Cardiac fibroblast (primary cell): ENCODE measurements around the gene MAN2B2.

ENCODE experiments used
- DNase-seq, 2 donors: peaks; one replicate each; pipeline versions ENCODE4 v3.0.0 to v3.0.0-alpha.2; 2010; ENCODE audit warnings: low read depth in 2 of 2
- H3K4me3 ChIP-seq, 2 donors: replicated peaks in 1 of 2; 1 replicate in 1 of 2; 2 replicates in 1 of 2; pipeline ENCODE4 v1.5.1; 2011; ENCODE audit warnings: low read depth in 2 of 2, low read length in 2 of 2, mild to moderate bottlenecking in 2 of 2, moderate library complexity in 1 of 2
- TF ChIP-seq, protein P1 (sequence below): IDR thresholded peaks from one replicate; pipeline ENCODE4 v1.5.1; 2011; ENCODE audit warnings: low read depth, mild to moderate bottlenecking, low read length, inconsistent platforms

Gene MAN2B2

DNA sequence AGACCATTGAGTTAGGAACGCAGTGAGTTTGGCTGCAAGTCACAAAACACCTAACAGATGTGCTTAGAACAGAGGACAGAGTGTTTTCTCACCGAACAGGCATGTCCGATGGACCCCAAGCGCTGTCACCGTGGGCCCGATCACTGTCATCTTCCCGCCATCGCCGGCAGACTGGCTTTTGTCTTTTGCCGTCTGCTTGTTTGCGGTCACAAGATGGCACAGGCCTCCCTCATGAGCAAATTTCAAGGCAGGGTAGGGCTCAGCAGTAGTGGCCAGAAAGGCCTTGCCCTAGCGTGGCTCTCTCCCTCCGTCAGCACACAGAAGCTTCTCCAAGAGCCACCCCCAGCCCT is 44.1 kb downstream of the MAN2B2 start:
- TF ChIP-seq, protein P1, sequence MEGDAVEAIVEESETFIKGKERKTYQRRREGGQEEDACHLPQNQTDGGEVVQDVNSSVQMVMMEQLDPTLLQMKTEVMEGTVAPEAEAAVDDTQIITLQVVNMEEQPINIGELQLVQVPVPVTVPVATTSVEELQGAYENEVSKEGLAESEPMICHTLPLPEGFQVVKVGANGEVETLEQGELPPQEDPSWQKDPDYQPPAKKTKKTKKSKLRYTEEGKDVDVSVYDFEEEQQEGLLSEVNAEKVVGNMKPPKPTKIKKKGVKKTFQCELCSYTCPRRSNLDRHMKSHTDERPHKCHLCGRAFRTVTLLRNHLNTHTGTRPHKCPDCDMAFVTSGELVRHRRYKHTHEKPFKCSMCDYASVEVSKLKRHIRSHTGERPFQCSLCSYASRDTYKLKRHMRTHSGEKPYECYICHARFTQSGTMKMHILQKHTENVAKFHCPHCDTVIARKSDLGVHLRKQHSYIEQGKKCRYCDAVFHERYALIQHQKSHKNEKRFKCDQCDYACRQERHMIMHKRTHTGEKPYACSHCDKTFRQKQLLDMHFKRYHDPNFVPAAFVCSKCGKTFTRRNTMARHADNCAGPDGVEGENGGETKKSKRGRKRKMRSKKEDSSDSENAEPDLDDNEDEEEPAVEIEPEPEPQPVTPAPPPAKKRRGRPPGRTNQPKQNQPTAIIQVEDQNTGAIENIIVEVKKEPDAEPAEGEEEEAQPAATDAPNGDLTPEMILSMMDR, result no peak
- no peak for DNase-seq
- no peak overlapping the region for H3K4me3 ChIP-seq

DNA sequence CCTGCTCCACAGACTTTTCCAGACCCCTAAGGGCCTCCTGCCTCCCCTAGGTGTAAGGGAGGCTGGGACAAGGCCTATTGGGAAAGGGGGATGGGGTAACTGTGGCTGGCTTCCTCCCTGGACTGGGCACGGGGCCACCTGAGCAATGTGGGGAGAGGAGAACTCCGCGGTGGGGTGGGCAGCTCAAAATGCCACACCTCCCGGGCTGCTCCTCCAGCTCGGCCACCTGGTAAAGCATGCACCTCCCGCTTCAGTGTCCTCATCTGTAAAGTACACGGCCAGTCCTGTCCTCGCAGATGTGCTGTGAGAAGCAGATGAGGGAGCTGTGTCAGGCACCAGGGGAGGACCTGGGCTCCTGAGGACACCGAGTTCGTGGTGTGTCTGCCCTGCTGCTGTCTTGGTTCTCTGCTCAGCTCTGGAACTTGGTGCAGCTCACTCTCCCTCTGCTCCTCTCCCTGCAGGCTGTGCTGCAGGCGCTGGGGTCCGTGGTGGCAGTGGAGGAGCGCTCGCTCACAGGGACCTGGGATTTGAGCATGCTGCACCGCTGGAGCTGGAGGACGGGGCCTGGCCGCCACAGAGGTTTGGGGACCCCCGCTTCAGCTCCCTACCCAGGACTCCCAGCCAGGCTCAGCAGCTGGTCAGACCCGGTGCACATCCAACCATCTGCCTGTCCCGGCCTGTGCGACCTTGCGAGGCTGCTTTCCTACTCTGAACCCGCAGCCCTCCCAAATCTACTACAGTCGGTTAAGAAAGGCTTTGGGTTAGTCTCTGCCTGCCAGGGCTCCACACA is 44.7 kb downstream of the MAN2B2 start:
- TF ChIP-seq, protein P1, result no peak
- DNase-seq, result no peak
- no peak overlapping the region for H3K4me3 ChIP-seq

DNA sequence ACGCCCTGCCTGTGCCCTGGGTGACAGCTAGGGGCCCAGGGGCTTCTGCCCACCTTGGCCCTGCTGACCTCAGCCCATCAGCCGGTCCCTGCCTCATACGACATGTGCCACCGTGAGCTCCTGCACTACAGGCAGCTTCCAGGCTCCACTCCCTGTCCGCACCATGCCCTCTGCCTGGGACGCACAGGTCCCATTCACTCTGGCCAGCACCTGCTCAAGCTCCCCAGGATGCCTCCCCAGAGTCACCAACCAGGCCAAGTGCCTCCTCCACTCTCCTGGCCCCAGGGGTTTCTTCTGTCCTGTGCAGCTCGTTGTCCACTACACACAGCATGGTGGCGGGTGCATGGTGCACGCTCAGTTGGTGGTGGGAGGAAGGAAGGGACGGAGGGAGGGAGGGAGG is 45.3 kb downstream of the MAN2B2 start:
- no peak for DNase-seq

DNA sequence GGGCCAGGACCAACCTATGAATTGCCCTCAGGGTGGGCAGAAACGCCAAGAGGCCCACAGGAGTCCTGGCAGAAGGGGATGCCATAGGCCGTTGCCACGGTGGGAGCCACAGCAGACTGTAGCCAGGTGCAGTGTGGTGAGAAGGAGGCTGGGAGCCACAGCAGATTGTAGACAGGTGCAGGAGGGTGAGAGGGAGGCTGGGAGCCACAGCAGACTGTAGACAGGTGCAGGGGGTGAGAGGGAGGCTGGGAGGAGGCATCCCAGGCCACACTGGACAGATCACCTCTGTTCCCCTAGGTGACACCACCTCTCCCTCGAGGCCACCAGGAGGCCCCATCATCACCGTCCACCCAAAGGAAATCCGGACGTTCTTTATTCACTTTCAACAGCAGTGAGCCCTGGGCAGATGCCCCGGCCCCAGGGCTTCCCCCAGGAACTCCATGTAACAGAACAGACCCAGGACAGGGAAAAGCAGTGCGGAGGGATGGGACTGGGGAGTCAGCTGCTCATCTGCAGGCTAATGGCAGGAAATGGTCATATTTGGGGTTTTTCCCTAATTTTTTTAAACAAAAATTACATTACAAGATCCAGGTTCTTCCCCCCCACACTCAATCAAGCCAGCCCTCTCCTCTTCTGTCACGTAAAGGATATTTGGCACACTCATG is 46.0 kb downstream of the MAN2B2 start:
- H3K4me3 ChIP-seq, result no peak overlapping the region
- no peak for DNase-seq
- TF ChIP-seq, protein P1, result no peak

More for the DNA sequence above, 45.3 kb downstream of the MAN2B2 start:
- TF ChIP-seq, protein P1, result no peak
- H3K4me3 ChIP-seq, result no peak overlapping the region

DNA sequence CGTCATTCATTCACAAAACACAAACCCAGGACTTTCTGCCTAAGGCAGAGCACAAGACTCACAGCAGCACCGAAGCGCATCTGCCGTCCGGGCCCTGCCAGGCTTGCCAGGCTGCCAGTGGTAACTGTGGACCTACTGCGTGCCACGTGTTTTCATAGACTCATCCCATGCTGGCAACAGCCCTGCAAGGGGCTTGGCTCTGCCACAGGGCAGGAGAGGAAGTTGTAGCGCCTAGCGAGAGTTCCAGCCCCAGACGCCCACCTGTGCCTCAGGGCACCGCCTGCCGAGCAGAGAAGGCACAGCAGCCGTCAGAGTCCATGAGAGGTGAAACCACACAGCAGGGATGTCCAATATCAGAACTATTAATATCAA is 46.6 kb downstream of the MAN2B2 start:
- DNase-seq, result no peak
- TF ChIP-seq, protein P1, result no peak
- H3K4me3 ChIP-seq, result no peak overlapping the region

DNA sequence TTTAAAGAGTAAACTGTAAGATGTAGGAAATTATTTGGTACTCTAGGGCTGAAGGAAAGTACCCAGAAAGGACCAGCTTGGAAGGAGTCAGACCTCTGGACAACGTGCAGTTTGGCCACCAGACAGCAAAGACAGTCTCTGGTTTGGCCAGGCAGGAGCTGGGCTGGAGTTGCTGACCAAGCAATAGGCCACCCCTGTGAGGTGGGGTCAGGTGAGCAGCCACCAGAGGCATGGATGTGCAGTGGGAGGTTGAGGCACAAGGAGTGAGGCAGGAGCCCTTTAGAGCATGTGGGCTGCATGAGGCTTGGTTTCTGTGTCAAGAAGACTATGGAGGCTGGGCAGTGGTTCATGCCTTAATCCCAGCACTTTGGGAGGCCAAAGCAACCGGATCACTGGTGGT is 47.8 kb downstream of the MAN2B2 start:
- H3K4me3 ChIP-seq, result no peak overlapping the region
- no peak for DNase-seq
- TF ChIP-seq, protein P1, result no peak
